ENCODE results near the gene GPR25.

The GPR25 gene

GRCh38 chr1:200873671-200874397, 1.1 kb downstream of the GPR25 start:
- peaks cover 40% of the 10 kb centered on the region for H3K4me1 ChIP-seq (ENCODE audit: low read depth, poor library complexity, severe bottlenecking)
- H3K79me2 ChIP-seq (ENCODE audit: insufficient read depth, low read depth): no peaks in the 10 kb centered on the region
- H4K20me1 ChIP-seq (ENCODE audit: insufficient read depth): no peaks in the 10 kb centered on the region
- no peak overlapping the region for H3K9ac ChIP-seq
- no peaks in the 10 kb centered on the region for H3K27me3 ChIP-seq (ENCODE audit: insufficient read depth, low read depth)
- H3K4me2 ChIP-seq: no peak overlapping the region
- H3K36me3 ChIP-seq (ENCODE audit: insufficient read depth): no peaks in the 10 kb centered on the region
- H2AFZ ChIP-seq (ENCODE audit: low read depth): no peak overlapping the region
- no peak overlapping the region for H3K4me3 ChIP-seq (IDR thresholded peaks at IDR 0.05; ENCODE audit: insufficient read depth, low read depth, low read length)
- no peak for TF ChIP-seq CTCF (conservative IDR thresholded peaks at IDR 0.05; ENCODE audit: low read depth, low read length)
- no peak overlapping the region for H3K27ac ChIP-seq

GRCh38 chr1:200874694-200875093, 1.9 kb downstream of the GPR25 start:
- TF ChIP-seq CTCF (conservative IDR thresholded peaks at IDR 0.05; ENCODE audit: low read depth, low read length): no peak
- Histone ChIP-seq H3K36me3 (ENCODE audit: insufficient read depth) (no peaks in the 10 kb centered on the region), H2AFZ (ENCODE audit: low read depth) (no peak overlapping the region), H3K4me1 (ENCODE audit: low read depth, poor library complexity, severe bottlenecking) (peaks cover 40% of the 10 kb centered on the region), H3K79me2 (ENCODE audit: insufficient read depth, low read depth) (no peaks in the 10 kb centered on the region), H4K20me1 (ENCODE audit: insufficient read depth) (no peaks in the 10 kb centered on the region), H3K27ac (no peak overlapping the region), H3K9ac (no peak overlapping the region), H3K4me3 (IDR thresholded peaks at IDR 0.05; ENCODE audit: insufficient read depth, low read depth, low read length) (no peak overlapping the region), H3K27me3 (ENCODE audit: insufficient read depth, low read depth) (no peaks in the 10 kb centered on the region), H3K4me2 (no peak overlapping the region)

DNA sequence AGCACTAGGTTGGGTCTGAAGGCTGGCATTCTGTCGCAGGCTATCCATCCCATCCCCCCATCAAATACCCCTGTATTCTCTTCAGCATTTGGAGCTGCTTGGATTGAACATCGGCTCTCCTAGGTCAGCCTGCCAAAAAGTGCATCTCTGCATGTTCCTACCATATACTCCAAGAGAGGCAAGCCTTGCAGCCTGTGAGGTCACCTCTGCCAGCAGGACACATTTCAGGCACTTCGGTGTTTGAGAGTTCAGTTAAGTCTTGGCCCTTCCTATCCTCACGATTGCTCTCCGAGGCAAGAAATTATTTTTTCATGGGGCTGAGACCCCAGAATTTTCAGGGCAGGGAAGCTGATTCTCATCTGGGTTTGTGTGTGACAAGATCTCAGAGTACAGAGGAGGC, 2.6 kb downstream of the GPR25 start:
- H3K27me3 ChIP-seq (ENCODE audit: insufficient read depth, low read depth): no peaks in the 10 kb centered on the region
- no peak for TF ChIP-seq CTCF (conservative IDR thresholded peaks at IDR 0.05; ENCODE audit: low read depth, low read length)

DNA sequence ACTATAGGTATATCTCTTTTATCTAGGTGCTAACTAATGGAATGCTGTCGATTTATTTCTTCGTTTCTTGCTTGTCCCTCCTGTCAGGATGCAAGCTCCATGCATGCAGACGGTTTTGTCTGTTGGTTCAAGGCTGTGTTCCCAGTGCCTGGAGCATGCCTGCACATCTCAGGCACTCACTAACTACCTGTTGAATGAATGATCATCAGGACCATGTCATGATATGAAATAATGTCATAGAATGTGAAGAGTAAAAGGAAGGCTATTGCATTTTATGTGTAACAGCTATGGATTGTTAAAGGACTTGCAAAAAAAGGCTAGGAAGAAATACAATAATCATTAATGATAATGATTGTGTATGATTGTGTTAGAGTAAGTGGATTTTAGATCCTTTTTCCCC, 4.2 kb downstream of the GPR25 start:
- Histone ChIP-seq H4K20me1 (ENCODE audit: insufficient read depth) (no peaks in the 10 kb centered on the region), H3K4me3 (IDR thresholded peaks at IDR 0.05; ENCODE audit: insufficient read depth, low read depth, low read length) (no peak overlapping the region), H3K4me1 (ENCODE audit: low read depth, poor library complexity, severe bottlenecking) (peaks cover 57% of the 10 kb centered on the region), H3K27me3 (ENCODE audit: insufficient read depth, low read depth) (no peaks in the 10 kb centered on the region), H3K4me2 (no peak overlapping the region), H2AFZ (ENCODE audit: low read depth) (no peak overlapping the region), H3K36me3 (ENCODE audit: insufficient read depth) (no peaks in the 10 kb centered on the region), H3K79me2 (ENCODE audit: insufficient read depth, low read depth) (no peaks in the 10 kb centered on the region), H3K9ac (no peak overlapping the region), H3K27ac (no peak overlapping the region)
- no peak for TF ChIP-seq CTCF (conservative IDR thresholded peaks at IDR 0.05; ENCODE audit: low read depth, low read length)

More for the DNA sequence above, 2.6 kb downstream of the GPR25 start:
- Histone ChIP-seq H3K36me3 (ENCODE audit: insufficient read depth) (no peaks in the 10 kb centered on the region), H4K20me1 (ENCODE audit: insufficient read depth) (no peaks in the 10 kb centered on the region), H3K27ac (no peak overlapping the region), H3K4me1 (ENCODE audit: low read depth, poor library complexity, severe bottlenecking) (peaks cover 41% of the 10 kb centered on the region), H3K79me2 (ENCODE audit: insufficient read depth, low read depth) (no peaks in the 10 kb centered on the region), H3K4me3 (IDR thresholded peaks at IDR 0.05; ENCODE audit: insufficient read depth, low read depth, low read length) (no peak overlapping the region), H3K4me2 (no peak overlapping the region), H3K9ac (no peak overlapping the region), H2AFZ (ENCODE audit: low read depth) (no peak overlapping the region)
